Right atrium auricular region (tissue), 2 donors: ENCODE data around the gene FN3KRP. TPM values are rescaled to one million over a fixed set of nuclear protein-coding genes. Genes with fewer than 3 reads are reported as not detected.
A peak's percentile ranks its signal among the peaks of the same experiment; 100 is the strongest.

Experiments used
- DNase-seq: peaks from one replicate; pipeline ENCODE4 v3.0.0-alpha.2; 2019; ENCODE audit warnings: low spot score
- H3K27ac ChIP-seq, 2 donors: fragments of 200-600 bp; sonication (generic); 1 replicate in 1 of 2; 2 replicates in 1 of 2; pipeline ENCODE4 v1.5.1; 2016 to 2019
- H3K27me3 ChIP-seq, 2 donors: fragments of 200-600 bp; sonication (generic); one replicate each; pipeline versions ENCODE4 v1.5.1 to v1.6.0; 2017 to 2019
- H3K36me3 ChIP-seq: fragments of 200-600 bp; sonication (generic); one replicate; pipeline ENCODE4 v1.5.1; 2016
- H3K4me1 ChIP-seq, 2 donors: fragments of 200-600 bp; sonication (generic); one replicate each; pipeline versions ENCODE4 v1.5.1 to v1.6.0; 2017 to 2019
- H3K4me3 ChIP-seq, 2 donors: fragments of 200-600 bp; sonication (generic); 1 replicate in 1 of 2; 2 replicates in 1 of 2; pipeline ENCODE4 v1.5.1; 2017 to 2019; ENCODE audit warnings: mild to moderate bottlenecking in 1 of 2, moderate library complexity in 1 of 2
- H3K9me3 ChIP-seq, 2 donors: fragments of 200-600 bp; sonication (generic); one replicate each; pipeline ENCODE4 v1.5.1; 2019
- total RNA-seq, 2 donors: library from RNA; depleted of rRNA; stranded (reverse); fragments of >200 nt; gene quantifications; one replicate each; pipeline ENCODE4 v1.1.0, GENCODE V29; 2016
- TF ChIP-seq, protein P1 (sequence below), 2 donors: fragments of 200-600 bp; sonication (generic); IDR thresholded peaks; one replicate each; pipeline ENCODE4 v1.5.1; 2019; ENCODE audit warnings: antibody characterized with exemption in 2 of 2

The FN3KRP gene
- total RNA-seq, 2 donors from 2014 or later = 6.1 TPM

DNA sequence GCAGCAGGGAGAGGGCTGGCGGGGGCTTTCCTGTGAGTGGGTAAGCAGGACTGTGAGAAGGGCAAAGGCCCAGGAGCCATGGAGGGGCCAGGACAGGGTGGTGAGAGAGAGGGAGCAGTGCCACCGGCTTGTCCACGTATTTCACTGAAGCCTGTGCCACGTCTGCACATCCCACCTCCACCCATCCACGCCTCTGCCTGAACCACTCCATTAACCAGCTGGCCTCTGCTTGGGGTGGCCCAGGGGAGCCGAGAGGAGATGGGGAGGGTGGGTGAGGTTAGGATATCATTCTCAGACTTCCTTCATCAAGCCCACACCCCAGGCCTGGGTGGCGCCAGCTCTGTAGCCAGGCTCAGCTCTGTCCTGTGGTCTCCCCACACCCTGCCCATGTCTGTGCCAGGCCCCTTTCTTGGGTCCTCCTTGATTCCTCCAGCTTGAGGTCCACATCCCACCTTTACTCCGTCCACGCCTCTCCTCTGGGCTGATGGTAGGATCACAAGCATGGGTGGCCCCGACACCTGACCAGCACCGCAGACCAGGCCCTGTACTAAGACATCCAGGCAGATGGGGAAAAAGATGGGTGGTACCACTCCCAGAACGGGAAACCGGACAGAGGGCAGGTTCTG is 15.7 kb downstream of the FN3KRP start:
- H3K27me3 ChIP-seq = no peaks in the 10 kb centered on the region
- H3K4me1 ChIP-seq = peaks cover 0 to 14% of the 10 kb centered on the region in 2 donors
- TF ChIP-seq, protein P1, sequence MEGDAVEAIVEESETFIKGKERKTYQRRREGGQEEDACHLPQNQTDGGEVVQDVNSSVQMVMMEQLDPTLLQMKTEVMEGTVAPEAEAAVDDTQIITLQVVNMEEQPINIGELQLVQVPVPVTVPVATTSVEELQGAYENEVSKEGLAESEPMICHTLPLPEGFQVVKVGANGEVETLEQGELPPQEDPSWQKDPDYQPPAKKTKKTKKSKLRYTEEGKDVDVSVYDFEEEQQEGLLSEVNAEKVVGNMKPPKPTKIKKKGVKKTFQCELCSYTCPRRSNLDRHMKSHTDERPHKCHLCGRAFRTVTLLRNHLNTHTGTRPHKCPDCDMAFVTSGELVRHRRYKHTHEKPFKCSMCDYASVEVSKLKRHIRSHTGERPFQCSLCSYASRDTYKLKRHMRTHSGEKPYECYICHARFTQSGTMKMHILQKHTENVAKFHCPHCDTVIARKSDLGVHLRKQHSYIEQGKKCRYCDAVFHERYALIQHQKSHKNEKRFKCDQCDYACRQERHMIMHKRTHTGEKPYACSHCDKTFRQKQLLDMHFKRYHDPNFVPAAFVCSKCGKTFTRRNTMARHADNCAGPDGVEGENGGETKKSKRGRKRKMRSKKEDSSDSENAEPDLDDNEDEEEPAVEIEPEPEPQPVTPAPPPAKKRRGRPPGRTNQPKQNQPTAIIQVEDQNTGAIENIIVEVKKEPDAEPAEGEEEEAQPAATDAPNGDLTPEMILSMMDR (IDR thresholded peaks at IDR 0.05) = no peak
- no peak overlapping the region for H3K4me3 ChIP-seq
- no peak overlapping the region for H3K27ac ChIP-seq
- H3K9me3 ChIP-seq = no peaks in the 10 kb centered on the region
- H3K36me3 ChIP-seq = peaks cover 22% of the 10 kb centered on the region
- no peak for DNase-seq

- TF ChIP-seq, protein P1 (IDR thresholded peaks at IDR 0.05) = no peak
- Histone ChIP-seq H3K4me3 (peak within 1 kb of the TSS; percentile 75 to 85), H3K4me1 (peaks cover 0 to 23% of the 10 kb centered on the region in 2 donors), H3K9me3 (no peaks in the 10 kb centered on the region), H3K27ac (peak within 1 kb of the TSS; percentile 93 to 95), H3K27me3 (no peaks in the 10 kb centered on the region), H3K36me3 (peaks cover 10% of the 10 kb centered on the region)
- DNase-seq = peak; percentile 78
Observed at GRCh38 chr17:82734987-82735866, 18.7 kb downstream of the FN3KRP start, which contains the start of gene FN3K. Gene FN3K, plus strand, starts transcription at chr17:82735615. Its CDS starts 22 bp downstream, at chr17:82735637.

GRCh38 chr17:82736511-82737185 is 20.1 kb downstream of the FN3KRP start:
- H3K27ac ChIP-seq = peak overlapping the region; percentile 93 to 95

DNA sequence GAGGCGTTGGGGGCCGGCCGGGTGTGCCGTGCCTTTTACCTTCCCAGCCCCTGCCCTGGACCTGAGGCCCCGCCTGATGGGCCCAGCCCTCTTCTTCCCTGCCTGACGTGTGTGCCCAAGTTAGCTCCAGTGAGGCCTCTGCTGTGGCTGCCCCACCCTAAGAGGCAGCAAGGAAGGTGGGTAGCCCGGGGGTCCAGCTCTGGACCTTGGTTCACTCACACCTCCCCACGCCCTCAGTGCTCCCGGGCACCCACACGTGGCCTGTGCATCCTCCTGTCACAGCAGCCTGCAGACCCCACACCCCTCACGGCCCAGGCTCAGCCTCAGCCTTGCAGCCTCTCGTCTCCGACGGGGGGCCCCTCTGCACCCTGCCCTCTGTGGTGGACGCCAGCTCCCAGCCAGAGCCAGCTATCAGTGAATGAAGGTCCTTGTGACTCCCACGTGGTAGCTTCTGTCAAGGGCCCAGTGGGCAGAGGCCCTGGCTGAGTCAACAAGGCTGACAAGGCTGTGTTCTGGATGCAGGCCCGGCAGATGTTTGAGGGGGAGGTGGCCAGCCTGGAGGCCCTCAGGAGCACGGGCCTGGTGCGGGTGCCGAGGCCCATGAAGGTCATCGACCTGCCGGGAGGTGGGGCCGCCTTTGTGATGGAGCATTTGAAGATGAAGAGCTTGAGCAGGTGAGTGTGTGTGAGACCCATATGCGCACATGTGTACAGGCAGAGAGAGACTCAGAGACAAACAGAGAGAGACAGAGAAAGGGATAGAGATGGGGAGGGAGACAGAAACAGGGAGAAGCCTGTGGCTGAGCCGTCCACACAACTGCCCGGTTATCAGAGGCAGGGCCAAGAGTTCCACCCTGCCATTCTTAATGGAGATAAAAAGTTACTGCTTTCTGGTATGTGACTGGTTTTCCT is 21.7 kb downstream of the FN3KRP start:
- H3K4me1 ChIP-seq = peaks cover 0 to 23% of the 10 kb centered on the region in 2 donors
- peak overlapping the region; percentile 93 to 95 for H3K27ac ChIP-seq
- H3K9me3 ChIP-seq = no peaks in the 10 kb centered on the region
- TF ChIP-seq, protein P1 (IDR thresholded peaks at IDR 0.05) = no peak
- H3K27me3 ChIP-seq = no peaks in the 10 kb centered on the region
- peak overlapping the region in 1 of 2 donors; percentile 11 for H3K4me3 ChIP-seq
- peaks cover 37% of the 10 kb centered on the region for H3K36me3 ChIP-seq
- DNase-seq = peak; percentile 82

More at GRCh38 chr17:82736511-82737185, 20.1 kb downstream of the FN3KRP start:
- Histone ChIP-seq H3K4me3 (peak overlapping the region; percentile 75 to 85), H3K36me3 (peaks cover 22% of the 10 kb centered on the region), H3K27me3 (no peaks in the 10 kb centered on the region), H3K9me3 (no peaks in the 10 kb centered on the region), H3K4me1 (peaks cover 0 to 23% of the 10 kb centered on the region in 2 donors)
- TF ChIP-seq, protein P1 (IDR thresholded peaks at IDR 0.05) = no peak
- DNase-seq = no peak
